HG03354 (cell line): Measurements from ENCODE around the gene ZNF185.

Experiments
- ATAC-seq: cut with Tn5 transposase; IDR thresholded peaks from one replicate; pipeline ENCODE4 v1.9.1; 2021; ENCODE audit warnings: mild to moderate bottlenecking; ENCODE audit not compliant: unreplicated experiment, poor library complexity, severe bottlenecking

ZNF185 gene

GRCh38 chrX:152943826-152944225 lies 46.0 kb downstream of the ZNF185 start:
- ATAC-seq, result no peak

DNA sequence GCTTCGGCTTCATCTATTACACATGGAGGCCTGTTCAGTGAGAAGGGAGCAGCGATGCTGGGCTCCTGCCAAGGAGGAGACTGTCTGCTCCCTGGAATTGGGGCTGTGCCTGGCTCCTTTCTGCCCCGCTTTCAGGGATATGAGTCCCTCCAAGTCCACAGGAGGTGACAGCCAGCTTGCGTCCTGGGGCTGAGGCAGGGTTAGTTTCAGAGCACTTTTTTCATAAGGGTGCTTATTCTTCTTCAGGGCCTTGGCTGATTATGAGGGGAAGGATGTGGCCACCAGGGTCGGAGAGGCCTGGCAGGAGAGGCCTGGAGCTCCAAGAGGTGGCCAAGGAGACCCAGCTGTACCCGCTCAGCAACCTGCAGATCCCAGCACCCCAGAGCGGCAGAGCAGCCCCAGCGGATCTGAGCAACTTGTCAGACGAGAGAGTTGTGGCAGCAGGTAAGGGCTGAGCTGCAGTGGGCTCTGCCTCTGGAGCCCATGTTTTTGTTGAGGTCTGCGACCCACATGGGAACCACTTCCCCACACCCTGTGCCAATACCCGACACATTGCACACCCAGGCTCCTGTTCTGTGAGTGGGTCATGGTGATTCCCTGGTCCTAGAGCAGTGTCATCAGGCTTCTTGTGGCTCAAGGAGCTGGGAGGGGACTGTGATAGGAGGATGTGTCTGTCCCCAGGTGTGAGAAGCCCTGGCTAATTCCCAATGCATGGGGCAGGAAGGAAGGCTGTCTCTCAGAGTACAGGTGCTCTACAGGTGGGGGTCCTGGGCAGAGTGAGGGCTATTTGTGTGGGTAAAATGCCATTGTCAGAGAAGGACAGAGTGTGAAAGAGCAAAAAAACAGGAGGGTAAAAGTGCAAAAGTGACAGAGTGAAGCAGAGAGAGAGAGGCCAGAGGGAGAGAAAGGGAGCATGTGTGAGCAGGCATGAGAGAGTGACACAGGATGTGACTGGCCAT lies 47.4 kb downstream of the ZNF185 start:
- ATAC-seq, result no peak

- no peak for ATAC-seq
These were observed 48.8 kb downstream of the ZNF185 start for GRCh38 chrX:152946681-152947080.
